Upper lobe of left lung (tissue), 4 donors: Measurements from ENCODE around the gene ECEL1.

Experiments
- CTCF ChIP-seq, 6 experiments: fragments of 450-650 bp in 4 of 6; fragments of 200-600 bp in 2 of 6; sonication (generic) in 2 of 6; IDR thresholded peaks; one replicate each; pipeline ENCODE4 v1.5.1; 2016 to 2019; ENCODE audit warnings: antibody characterized with exemption in 6 of 6
- EP300 ChIP-seq, 4 donors: sonication (generic); formaldehyde crosslinking; IDR thresholded peaks; one replicate each; pipeline ENCODE4 v1.5.1; 2017; ENCODE audit warnings: antibody characterized with exemption in 4 of 4, control low read depth in 2 of 4
- POLR2A ChIP-seq, 4 donors: fragments of 450-650 bp; IDR thresholded peaks; one replicate each; pipeline ENCODE4 v1.5.1; 2016 to 2017; ENCODE audit warnings: antibody characterized with exemption in 4 of 4, mild to moderate bottlenecking in 2 of 4
- POLR2AphosphoS5 ChIP-seq, 2 donors: sonication (generic); formaldehyde crosslinking; IDR thresholded peaks; one replicate each; pipeline ENCODE4 v1.5.1; 2017; ENCODE audit warnings: antibody characterized with exemption in 2 of 2

- no peak for TF ChIP-seq CTCF (IDR thresholded peaks at IDR 0.05)
- no peak for TF ChIP-seq POLR2A (IDR thresholded peaks at IDR 0.05)
- TF ChIP-seq POLR2AphosphoS5 (IDR thresholded peaks at IDR 0.05): no peak
- TF ChIP-seq EP300 (IDR thresholded peaks at IDR 0.05): no peak
Observed at GRCh38 chr2:232516551-232516950, 28.9 kb upstream of the ECEL1 start.
